K562 (cell line): Measurements from ENCODE around the gene CCN5. TPM values are rescaled to one million over a fixed set of nuclear protein-coding genes. Genes with fewer than 3 reads are reported as not detected.

Experiments used
- CBX8 ChIP-seq: fragments of 200-600 bp; sonication (generic); IDR thresholded peaks from 2 replicates; pipeline ENCODE4 v1.6.1; 2012; ENCODE audit warnings: borderline replicate concordance, mixed run types, low read depth, mild to moderate bottlenecking, moderate library complexity, mixed read lengths, low read length, control low read depth, inconsistent platforms; ENCODE audit not compliant: poor library complexity, severe bottlenecking; ENCODE audit errors: extremely low read depth
- CCAR2 ChIP-seq: fragments of 200-400 bp; formaldehyde crosslinking; IDR thresholded peaks from 2 replicates; pipeline ENCODE4 v1.6.1; 2017; ENCODE audit warnings: mild to moderate bottlenecking, low read depth, low read length
- EGR1 ChIP-seq: fragments of 450-650 bp; conservative IDR thresholded peaks from 2 replicates; pipeline ENCODE4 v1.6.1; 2017; ENCODE audit warnings: mild to moderate bottlenecking
- HNRNPLL ChIP-seq: fragments of 200-400 bp; formaldehyde crosslinking; IDR thresholded peaks from 2 replicates; pipeline ENCODE4 v1.6.1; 2017; ENCODE audit warnings: low read length, low read depth, mild to moderate bottlenecking; ENCODE audit not compliant: poor library complexity, severe bottlenecking
- KAT7 ChIP-seq: sonication (generic); formaldehyde crosslinking; IDR thresholded peaks from 2 replicates; pipeline ENCODE4 v1.8.0; 2022; ENCODE audit warnings: missing genetic modification reagents, mild to moderate bottlenecking, borderline replicate concordance
- TARDBP ChIP-seq: fragments of 450-650 bp; IDR thresholded peaks from 2 replicates; pipeline ENCODE4 v1.6.1; 2016
- ZBED1 ChIP-seq: IDR thresholded peaks from 2 replicates; pipeline ENCODE4 v1.6.1; 2014
- ZNF197 ChIP-seq: fragments of 200-800 bp; sonication (Bioruptor generic); IDR thresholded peaks from 2 replicates; pipeline ENCODE4 v1.6.1; 2016; ENCODE audit warnings: low read depth, missing genetic modification characterization, missing compliant biosample characterization
- ZSCAN29 ChIP-seq: fragments of 450-650 bp; IDR thresholded peaks from 2 replicates; pipeline ENCODE4 v1.6.1; 2017
- polyA plus RNA-seq, 8 experiments: library from polyadenylated mRNA; depleted of rRNA in 4 of 8; stranded (reverse) in 5 of 8; unstranded in 3 of 8; fragments of >200 nt; fragmentation: Nextera tagmentation in 2 of 8; fragmentation: Illumina TruSeq in 1 of 8; extraction: Ambion mirVana in 2 of 8; extraction: Trizol in 1 of 8; gene quantifications; 2 replicates each; pipeline versions ENCODE4 v1.2.1 to v1.2.3, GENCODE V29; 2011 to 2014; ENCODE audit warnings: inconsistent platforms in 1 of 8, missing spikeins in 1 of 8
- total RNA-seq, 7 experiments: library from RNA; depleted of rRNA in 6 of 7; stranded (reverse); fragments of >200 nt in 6 of 7; fragmentation: Illumina TruSeq in 2 of 7; extraction: Trizol in 2 of 7; gene quantifications; 2 replicates each; pipeline versions ENCODE4 v1.2.1 to v1.2.3, GENCODE V29; 2011 to 2021; ENCODE audit warnings: low replicate concordance in 1 of 7
- TF ChIP-seq, protein P1 (sequence below): fragments of 450-650 bp; IDR thresholded peaks from 2 replicates; pipeline ENCODE4 v1.6.1; 2016; ENCODE audit warnings: mild to moderate bottlenecking

Gene CCN5
- total and polyA plus RNA-seq, 9 of the 15 experiments (the other 6 are each of a cell fraction or from before 2014, with no cell fraction given): not detected

DNA sequence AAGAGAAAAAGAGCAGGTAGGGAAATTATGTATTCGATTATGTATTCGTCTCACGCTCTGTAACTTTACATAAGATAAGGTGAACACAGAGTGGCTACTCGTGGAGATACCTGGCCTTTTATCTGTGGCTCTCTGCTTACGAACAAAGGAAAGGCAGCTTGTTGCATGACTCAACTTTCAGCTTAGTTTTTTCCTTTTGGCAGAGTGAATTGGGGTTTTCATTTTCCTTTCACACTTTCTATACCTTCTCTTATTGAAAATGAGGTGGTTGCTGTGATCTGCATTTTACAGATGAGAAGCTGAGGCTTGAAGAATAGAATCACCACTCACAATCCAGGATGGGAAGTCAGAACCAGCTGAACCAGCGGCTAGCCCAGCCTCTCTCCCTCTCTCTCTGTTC, 17.2 kb downstream of the CCN5 start (continued):
- TF ChIP-seq, protein P1, sequence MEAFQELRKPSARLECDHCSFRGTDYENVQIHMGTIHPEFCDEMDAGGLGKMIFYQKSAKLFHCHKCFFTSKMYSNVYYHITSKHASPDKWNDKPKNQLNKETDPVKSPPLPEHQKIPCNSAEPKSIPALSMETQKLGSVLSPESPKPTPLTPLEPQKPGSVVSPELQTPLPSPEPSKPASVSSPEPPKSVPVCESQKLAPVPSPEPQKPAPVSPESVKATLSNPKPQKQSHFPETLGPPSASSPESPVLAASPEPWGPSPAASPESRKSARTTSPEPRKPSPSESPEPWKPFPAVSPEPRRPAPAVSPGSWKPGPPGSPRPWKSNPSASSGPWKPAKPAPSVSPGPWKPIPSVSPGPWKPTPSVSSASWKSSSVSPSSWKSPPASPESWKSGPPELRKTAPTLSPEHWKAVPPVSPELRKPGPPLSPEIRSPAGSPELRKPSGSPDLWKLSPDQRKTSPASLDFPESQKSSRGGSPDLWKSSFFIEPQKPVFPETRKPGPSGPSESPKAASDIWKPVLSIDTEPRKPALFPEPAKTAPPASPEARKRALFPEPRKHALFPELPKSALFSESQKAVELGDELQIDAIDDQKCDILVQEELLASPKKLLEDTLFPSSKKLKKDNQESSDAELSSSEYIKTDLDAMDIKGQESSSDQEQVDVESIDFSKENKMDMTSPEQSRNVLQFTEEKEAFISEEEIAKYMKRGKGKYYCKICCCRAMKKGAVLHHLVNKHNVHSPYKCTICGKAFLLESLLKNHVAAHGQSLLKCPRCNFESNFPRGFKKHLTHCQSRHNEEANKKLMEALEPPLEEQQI: no peak
- no peak for TF ChIP-seq CBX8
- no peak for TF ChIP-seq KAT7 (CRISPR knock-in tag)
- no peak for TF ChIP-seq TARDBP
- no peak for TF ChIP-seq ZSCAN29
- TF ChIP-seq HNRNPLL: no peak
- no peak for TF ChIP-seq ZNF197 (CRISPR knock-in tag)
- no peak for TF ChIP-seq EGR1
- no peak for TF ChIP-seq ZBED1
- no peak for TF ChIP-seq CCAR2
